Embryonic facial prominence (tissue), 1 donor: ENCODE data around the gene PAXX.

Experiments used
- DNase-seq: peaks from one replicate; pipeline ENCODE4 v3.0.0-alpha.2; 2016; ENCODE audit errors: extremely low spot score

The PAXX gene

GRCh38 chr9:136991993-136992818, at the start of gene PAXX:
TSS of gene PAXX (plus strand) at chr9:136992422. CDS start at chr9:136992444, 22 bp downstream.
- peak; percentile 85 for DNase-seq

GRCh38 chr9:136942881-136943230, 49.4 kb upstream of the PAXX start:
- DNase-seq = no peak

GRCh38 chr9:136943291-136944211, 48.7 kb upstream of the PAXX start:
- DNase-seq = no peak

- no peak for DNase-seq
Measured at GRCh38 chr9:136944212-136944518, 48.1 kb upstream of the PAXX start.

GRCh38 chr9:136944519-136945332, 47.5 kb upstream of the PAXX start, which contains the start of the genes C8G and FBXW5:
TSS of gene C8G (plus strand) at chr9:136945243. CDS start at chr9:136945321, 78 bp downstream.
TSS of gene FBXW5 (minus strand) at chr9:136944738. CDS start at chr9:136944083, 655 bp downstream.
- peak; percentile 89 for DNase-seq

GRCh38 chr9:136945333-136946227, 46.6 kb upstream of the PAXX start:
- DNase-seq = no peak

GRCh38 chr9:136946228-136947027, 45.8 kb upstream of the PAXX start:
- DNase-seq = no peak

GRCh38 chr9:136947028-136947891, 45.0 kb upstream of the PAXX start:
- DNase-seq = no peak

- DNase-seq = no peak
Measured at GRCh38 chr9:136947955-136948510, 44.2 kb upstream of the PAXX start.

- DNase-seq = no peak
Measured at GRCh38 chr9:136949239-136949816, 42.9 kb upstream of the PAXX start.

GRCh38 chr9:136949817-136950655, 42.2 kb upstream of the PAXX start:
- peak; percentile 67 for DNase-seq

GRCh38 chr9:136950656-136951276, 41.5 kb upstream of the PAXX start:
- no peak for DNase-seq

GRCh38 chr9:136951541-136952320, 40.5 kb upstream of the PAXX start, which contains the start of gene LCN12:
TSS of gene LCN12 (plus strand) at chr9:136952273. CDS start at chr9:136952328, 55 bp downstream.
- DNase-seq = no peak

GRCh38 chr9:136952321-136952850, 39.8 kb upstream of the PAXX start:
- DNase-seq = no peak

GRCh38 chr9:136952876-136953770, 39.1 kb upstream of the PAXX start:
- no peak for DNase-seq
